GM18498 (cell line): Measurements from ENCODE around the gene MEF2A.
A peak's percentile ranks its signal among the peaks of the same experiment; 100 is the strongest.

Experiments used
- ATAC-seq: cut with Tn5 transposase; IDR thresholded peaks from one replicate; pipeline ENCODE4 v1.9.1; 2021; ENCODE audit warnings: mild to moderate bottlenecking, moderate library complexity; ENCODE audit not compliant: unreplicated experiment

The MEF2A gene

DNA sequence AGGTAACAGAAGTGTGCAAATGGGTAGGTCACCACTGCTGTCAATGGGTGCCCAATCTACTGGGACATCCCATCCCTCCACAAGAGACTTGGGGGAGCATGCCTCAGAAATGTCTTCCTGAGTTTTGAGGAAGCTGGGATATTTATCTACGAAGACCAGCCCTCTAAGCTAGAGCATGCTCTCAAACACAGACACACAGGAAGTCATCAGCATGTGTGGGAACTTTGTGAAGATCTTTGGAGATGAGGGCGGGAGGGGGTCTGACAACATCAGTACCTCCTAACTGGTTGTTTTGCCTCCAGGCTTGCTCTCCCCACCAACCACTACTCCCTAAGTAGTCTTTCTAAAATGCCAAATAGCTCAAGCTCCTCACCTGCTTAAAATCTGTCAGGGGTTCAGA lies 3.5 kb upstream of the MEF2A start:
- no peak for ATAC-seq

DNA sequence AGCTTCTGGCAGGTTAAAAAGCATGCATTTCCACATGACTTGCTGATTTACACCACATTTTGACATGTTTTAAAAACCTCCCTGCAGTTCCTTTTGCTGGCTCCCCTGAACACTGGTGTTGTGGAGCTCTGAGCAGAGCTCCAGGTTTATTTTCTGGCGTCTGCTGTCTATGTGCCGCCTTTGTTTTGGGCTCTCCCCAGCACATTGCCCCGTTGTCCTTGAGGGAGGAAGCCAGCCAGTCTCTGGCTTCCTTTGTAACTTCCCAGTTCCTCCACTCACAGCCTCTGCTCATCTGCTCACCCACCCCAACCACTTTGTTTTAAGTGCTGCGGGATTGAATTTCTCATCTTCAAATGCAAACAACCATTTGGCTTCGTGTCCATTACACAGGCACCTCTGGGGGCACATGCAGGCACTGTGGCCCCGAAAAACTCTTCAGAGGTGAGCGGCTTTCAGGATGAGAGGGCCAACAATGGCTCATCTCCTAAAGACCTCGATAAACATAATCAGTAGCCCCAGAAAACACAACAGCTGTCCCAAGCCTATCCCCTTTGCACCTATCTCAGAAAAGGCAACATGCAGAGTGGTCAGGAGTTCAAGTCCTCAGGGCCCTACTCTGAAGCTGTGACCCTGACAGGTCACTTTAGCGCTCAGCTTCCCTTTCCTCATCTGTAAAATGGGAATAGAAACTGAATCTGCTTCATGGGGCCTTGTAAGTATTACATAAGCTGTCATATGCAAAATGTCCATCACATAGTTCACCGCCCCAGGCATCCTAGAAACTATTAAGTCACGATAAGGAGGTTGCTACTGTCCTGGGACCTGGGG lies 1.3 kb upstream of the MEF2A start:
- ATAC-seq: peak; percentile 29

DNA sequence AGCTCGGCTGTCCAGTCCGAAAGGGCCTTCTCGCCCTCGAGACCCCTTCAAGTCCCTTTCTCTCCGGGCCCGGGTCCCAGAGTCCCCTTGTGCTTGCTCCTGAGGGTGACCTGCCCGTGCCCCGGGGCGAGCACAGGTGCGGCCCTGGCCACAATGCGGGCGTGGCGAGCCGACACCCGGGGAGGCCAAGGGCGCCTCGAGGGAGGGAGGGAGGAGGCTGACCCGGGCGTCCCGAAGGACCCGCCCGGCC lies 810 bp upstream of the MEF2A start:
- ATAC-seq: no peak

DNA sequence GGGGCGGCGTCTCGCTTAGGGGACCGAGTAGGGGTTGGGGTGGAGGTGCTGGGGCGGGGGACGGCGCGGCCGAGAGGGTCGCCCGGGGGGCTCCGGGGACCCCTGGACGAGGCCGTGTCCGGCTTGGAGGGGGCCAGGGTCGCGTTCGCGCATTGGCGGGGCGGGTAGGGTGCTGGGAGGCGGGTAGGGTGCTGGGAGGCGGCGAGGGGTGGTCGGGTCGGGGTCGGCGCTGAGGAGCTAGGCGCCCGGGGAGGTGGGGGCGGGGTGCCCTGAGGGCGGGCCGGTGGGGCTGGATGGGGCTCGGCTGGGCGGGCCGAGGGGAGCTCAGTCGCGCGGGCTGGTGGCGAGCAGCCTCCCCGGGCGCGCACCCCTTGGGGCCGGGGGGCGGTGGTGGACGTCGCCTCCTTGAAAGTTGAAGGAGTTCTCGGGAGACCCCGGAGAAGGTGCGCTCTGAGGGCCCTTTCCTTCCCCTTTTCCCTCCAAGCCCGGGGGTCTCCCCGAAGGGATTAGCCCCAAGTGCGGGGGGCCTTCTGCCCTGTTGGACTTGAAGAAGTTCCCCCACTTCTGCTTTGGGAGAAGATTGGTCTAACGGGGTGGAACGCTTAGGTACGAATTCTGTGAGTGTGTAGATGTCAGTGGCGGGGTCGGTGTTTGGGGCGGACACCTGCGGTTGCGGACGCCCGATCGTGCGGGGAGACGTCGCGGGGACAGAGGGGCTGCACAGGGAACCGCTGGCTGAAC lies 543 bp downstream of the MEF2A start:
- ATAC-seq: no peak

DNA sequence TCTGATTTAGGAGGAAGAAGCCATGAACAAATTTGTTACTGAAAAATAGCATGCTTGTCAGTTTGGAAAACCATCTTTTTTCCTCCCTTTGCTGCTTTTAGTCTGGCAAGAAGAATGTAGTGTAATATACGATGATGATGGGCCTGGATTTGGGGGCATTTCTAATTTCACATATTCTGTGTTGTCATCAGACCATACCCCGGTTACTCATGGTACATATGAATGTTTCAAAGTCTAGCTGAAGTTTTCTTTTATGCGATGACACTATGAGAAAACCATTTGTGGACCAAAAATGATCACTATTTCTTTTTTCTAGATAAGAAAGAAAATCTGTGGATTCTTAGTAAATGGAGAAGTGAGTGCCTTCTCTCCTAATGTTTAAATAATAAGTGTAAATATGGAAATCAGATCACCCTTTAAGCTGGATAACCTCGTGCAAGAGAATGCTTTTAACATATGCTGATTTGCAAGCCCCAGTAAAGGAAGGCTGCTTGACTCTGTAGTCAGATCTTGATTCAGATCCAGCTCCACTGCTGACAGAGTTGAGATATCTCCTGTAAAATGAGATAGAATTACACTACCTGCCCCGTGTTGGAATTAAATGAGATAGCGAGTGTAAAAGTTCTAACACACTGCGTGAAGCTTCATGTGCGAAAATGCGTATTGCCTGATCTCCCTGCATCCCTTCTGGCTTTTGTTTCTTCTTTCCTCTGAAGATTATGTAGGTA lies 3.0 kb downstream of the MEF2A start:
- ATAC-seq: no peak

DNA sequence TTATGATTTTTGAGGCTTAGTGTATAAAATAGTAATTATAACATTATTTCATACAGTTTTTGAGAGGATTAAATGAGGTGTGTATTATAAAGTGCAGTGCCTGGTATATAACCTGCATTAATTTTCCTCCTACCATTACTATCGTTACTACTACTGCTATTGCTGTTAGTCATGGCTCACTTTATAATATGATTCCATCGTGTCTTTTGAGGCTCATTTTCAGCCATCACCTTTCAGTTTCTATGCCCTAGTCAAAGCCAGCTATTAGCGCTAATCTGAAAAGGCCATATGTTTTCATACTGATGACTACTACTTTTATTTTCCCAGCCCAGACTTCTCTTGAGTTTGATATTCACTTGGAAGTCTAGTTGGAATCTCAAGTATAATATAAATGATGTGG lies 5.5 kb downstream of the MEF2A start:
- no peak for ATAC-seq

DNA sequence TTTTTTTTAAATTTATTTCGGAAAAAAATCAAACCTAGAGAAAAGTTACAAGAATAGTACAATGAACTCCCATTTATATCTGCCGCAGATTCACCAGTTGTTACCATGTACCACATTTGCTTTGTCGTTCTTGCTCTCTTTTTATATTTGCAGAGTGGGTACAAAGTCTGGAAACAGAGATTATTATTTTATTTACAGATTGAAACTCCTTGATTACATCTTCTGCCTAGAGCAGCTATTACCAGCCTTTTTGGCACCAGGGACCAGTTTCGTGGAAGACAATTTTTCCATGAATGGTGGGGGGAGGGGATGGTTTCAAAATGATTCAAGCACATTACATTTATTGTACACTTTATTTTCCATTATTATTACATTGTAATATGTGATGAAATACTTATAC lies 8.3 kb downstream of the MEF2A start:
- ATAC-seq: no peak

DNA sequence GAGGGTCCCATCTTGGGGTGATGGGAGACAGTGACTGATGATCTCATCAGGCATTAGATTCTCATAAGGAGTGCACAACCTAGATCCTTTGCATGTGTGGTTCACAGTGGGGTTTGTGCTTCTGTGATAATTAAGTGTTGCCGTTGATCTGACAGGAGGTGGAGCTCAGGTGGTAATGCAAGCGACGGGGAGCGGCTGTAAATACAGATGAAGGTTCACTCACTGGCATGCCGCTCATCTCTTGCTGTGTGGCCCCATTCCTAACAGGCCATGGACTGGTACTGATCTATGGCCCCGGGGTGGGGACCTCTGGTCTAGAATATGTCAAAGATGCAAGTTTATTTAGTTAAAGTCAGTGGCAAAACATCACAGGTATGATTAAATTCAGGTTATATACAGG lies 8.7 kb downstream of the MEF2A start:
- ATAC-seq: no peak

DNA sequence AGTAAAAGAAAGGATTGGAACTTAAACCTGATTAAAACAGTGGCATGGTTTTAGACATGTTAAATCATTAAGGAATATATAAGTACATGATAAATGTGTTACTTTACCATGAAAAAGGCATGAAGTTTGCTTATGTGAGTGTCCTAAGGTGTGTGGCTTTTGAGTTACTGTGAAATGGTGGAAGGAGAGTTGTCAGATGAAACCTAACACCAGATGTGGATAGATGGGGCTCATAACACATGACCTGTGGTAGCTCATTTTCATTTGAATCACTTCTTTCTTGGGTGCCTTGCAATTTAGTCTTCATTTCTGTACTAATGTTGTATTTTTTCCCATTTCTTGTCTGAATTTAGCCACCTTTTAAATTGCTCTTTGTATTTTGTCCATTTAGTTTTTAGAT lies 13.0 kb downstream of the MEF2A start:
- ATAC-seq: peak; percentile 79

DNA sequence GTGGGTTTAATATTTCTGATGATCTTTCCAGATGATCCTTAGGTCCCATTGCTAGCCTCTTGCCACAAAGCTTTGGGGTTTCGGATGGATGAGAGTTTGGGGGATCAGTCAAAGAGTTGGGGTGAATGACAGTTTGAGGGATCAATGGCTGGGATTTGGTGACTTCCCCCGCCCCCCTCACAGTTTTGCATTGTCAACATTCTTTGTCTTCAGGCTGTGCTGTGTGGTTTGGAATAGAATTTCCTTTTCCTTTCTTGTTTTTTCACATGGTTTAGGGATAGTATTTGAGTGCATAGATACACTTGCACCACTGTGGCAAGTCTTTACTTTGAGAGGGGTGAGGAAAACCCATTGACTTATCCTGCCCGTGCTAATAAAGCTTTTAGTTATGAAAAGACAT lies 14.3 kb downstream of the MEF2A start:
- ATAC-seq: no peak

DNA sequence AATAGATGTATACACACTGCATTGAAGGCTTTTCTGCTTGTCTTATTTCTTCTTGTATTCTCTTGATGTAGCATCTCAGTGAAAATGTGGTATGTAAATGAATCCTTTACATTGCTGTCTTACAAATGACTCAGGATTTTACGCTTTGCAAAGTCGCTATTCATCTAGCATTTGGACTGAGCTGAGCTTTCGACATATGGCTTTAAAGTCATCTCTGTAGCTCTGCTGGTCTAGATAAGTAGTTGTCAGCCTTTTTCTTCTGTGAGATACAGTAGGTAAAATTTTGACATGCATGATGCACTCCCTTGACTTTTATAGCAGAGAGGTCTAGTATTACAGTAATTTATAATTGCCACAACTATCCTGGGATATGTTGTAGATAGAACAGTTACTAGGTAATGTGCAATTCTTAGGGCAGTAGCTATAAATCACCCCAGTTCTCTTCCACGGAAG lies 16.8 kb downstream of the MEF2A start:
- ATAC-seq: no peak

DNA sequence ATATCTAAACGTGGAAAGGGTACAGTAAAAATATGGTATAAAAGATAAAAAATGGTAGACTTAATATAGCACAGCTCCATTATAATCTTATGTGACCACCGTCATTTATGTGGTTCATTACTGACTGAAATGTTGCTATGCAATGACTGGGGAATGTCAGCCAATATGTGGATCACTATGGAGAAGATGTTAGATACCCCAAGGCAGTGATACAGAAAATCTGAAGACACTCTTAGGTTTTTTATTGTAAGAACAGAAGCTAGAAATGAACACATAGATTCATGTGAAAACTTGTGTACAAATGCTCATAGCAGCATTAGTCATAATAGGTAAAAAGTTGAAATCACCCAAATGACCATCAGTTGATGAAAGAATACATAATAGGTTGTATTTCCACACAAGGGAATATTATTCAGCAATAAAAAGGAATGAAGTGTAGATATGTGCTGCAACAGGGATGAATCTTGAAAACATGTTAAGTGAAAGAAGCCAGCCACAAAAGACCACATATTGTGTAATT lies 18.4 kb downstream of the MEF2A start:
- ATAC-seq: no peak

DNA sequence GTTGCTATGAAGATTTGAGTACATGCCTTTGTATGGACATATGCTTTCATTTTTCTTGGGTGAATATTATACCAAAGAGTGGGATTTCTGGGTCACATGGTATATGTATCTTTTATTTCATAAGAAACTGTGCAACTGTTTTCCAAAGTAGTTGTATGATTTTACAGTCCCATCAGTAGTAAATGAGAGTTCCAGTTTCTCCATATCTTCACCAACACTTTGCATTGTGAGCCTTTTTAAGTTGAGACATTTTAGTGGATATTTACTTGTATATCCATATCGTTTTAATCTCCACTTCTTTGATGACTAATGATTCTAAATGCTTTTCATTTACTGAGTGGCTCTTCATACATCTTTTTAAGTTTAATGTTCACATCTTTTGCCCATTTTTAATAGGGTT lies 20.3 kb downstream of the MEF2A start:
- ATAC-seq: no peak

DNA sequence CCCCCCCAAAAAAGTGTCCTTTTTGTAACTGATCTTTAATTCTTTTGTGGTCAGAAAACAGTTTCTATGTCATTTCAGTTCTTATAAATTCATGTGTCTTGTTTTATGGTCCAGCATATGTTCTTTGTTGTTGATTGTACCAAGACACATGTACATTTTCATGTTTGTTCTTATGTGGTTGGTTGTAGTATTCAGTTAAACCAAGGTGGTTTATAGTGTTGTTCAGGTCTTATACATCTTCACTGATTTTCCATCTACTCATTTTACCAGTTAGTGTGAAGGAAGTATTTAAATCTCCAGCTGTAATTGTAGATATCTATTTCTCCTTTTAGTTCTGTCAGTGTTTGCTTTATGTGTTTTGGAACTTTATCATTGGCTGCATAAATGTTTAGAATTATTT lies 24.0 kb downstream of the MEF2A start:
- no peak for ATAC-seq

DNA sequence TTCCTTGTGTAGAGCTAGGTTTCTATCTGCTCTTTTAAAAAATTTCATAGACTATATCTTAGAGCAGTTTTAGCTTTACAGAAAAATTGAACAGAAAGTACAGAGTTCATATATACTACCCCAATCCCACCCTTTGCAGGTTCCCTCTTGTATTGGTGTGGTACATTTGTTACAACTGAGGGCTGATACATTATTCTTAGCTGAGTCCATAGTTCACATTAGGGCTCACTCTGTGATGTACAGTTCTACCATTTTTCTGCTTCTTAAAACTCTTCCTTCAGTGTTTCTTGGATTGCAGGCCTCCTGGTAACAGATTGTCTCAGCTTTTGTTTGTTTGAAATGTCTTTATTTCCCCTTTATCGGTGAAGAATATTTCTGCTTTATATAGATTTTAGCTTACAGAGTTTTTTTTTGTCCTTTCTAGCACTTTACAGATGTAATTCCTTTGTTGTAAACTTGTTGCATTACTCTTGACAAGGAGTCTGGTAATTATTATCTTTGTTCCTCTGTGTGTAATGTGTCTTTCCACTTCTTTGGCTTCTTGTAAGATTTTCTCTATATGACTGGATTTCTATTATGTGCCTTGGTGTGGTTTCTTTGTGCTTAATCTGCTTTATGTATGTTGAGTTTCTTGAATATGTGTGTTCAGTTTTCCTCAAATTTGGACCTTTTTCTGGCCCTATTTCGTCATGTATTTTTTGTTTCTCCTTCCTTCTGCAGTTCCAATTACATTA lies 25.3 kb downstream of the MEF2A start:
- ATAC-seq: no peak

DNA sequence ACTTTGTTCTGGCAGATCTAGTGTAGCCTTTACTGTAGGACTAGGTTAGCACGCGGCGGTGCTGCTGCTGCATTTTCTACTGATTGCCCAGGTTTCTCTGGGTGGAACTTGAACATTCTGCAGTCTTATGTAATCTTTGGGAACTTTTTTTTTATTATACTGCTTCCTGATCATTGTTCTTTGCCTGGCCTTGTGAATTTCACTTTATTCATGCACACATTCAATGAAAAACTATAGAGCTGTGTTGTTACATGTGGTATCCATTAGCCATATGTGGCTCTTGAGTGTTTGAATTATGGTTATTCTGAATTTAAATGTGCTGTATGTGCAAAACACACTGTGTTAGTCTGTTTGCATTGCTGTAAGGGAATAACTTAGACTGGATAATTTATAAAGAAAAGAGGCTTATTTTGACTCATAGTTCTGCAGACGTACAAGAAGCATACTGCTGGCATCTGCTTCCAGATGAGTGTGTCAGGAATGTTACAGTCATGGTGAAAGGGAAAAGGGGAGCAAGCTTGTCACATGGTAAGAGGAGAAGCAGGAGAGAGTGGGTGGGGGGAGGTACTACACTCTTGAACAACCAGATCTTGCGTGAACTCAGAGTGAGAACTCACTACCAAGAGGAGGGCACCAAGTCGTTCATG lies 26.5 kb downstream of the MEF2A start:
- ATAC-seq: no peak

DNA sequence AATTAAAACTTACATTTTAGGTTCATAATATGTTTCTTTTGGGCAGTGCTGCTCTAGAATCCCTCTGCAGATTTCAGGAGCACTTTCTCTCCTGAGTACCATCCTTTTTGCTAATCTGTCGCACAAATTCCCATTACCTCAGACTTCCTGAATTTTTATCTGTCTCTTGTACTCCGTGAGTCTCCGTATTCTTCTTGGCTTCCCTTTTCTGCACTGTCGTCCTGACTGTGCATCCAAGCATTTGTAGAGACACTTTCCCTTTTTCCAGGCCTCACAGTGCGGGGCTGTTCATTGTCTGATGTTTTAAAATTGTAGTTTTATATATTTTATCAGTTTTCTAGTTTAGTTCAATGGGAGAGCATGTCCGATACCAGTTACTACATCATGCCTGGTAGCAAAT lies 27.3 kb downstream of the MEF2A start:
- no peak for ATAC-seq

DNA sequence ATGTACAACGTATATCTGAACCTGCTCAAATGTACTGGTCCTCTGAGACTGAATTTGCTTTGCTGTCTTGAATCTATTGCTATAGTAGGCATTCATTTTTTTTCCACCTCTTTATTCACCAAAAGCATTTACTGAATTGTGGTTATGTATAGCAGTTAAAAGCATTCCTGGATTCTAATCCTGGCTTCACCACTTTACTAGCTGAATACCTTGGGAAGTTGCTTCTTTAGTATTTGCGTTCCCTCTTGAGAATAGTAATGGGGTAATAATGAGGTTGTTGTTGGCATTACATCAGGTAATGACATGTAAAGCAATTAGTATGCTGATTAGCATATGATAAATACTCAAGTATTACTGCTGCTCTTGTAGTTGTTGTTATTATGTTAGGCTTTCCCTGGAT lies 29.1 kb downstream of the MEF2A start:
- ATAC-seq: no peak

DNA sequence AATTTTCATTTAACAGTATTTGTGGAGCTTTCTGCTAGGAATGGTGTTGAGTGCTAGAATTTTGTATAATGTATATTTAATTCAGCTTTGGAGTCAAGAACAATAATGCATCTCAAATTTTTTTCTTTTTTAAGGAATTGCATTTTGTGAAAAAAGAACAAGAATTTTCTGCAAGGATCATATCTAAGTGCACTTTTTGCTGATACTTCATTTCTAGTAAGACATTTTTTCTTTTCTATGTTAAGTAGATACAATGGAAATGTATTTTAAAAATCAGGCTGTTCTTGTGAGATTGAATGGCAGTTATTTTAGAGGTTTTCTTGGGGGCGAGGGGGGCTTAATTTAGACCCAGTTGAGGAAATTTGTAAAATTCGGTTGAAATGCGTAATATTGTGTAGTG lies 32.5 kb downstream of the MEF2A start:
- no peak for ATAC-seq

DNA sequence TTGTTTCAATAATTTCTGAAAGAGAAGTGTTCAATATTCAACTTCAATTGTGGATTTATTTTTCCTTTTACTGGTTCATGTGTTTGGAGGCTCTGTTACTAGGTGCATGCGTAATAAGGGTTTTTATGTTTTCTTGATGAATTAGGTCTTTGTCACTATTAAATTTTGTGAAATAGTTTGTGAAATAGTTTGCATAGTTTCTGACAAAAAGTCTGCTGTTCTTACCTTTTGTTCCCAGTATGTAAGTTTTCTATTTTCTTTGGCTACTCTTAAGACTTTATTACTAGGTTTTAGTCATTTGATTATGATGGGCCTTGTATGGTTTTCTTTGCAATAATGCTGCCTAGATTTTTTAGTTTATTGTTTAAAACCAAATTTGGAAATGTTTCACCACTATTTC lies 38.0 kb downstream of the MEF2A start:
- ATAC-seq: no peak

DNA sequence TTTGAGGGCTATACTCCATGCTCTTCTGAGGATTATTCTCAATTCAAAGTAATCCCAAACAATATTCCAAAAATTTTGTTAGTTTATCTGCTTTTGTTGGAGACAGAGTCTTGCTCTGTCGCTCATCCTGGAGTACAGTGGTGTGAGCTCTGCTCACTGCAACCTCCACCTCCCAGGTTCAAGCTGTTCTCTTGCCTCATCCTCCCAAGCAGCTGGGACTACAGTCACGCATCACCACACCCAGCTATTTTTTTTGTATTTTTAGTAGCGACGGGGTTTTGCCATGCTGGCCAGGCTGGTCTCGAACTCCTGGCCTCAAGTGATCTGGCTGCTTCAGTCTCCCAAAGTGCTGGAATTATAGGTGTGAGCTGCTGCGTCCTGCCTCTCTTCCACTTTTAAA lies 39.1 kb downstream of the MEF2A start:
- ATAC-seq: no peak
